Aorta (tissue), 5 donors: ENCODE measurements around the gene BIRC7. TPM values are rescaled to one million over a fixed set of nuclear protein-coding genes. Genes with fewer than 3 reads are reported as not detected.

ENCODE experiments used
- ATAC-seq: fragments of 200-7000 bp; cut with Tn5 transposase; one replicate; pipeline ENCODE4 v1.9.1; 2022; ENCODE audit warnings: moderate library complexity; ENCODE audit not compliant: low FRiP score
- DNase-seq, 2 donors: peaks; one replicate each; pipeline ENCODE4 v3.0.0-alpha.2; 2020
- H3K27ac ChIP-seq, 2 donors: one replicate each; pipeline ENCODE4 v1.5.1; 2013; ENCODE audit warnings: low read length in 2 of 2, mild to moderate bottlenecking in 2 of 2, moderate library complexity in 2 of 2, control low read depth in 1 of 2, inconsistent platforms in 1 of 2, low read depth in 1 of 2
- H3K27me3 ChIP-seq, 2 donors: one replicate each; pipeline ENCODE4 v1.6.1; 2013; ENCODE audit warnings: control low read depth in 1 of 2, low read length in 1 of 2, mild to moderate bottlenecking in 1 of 2, moderate library complexity in 1 of 2; ENCODE audit not compliant: insufficient read depth in 2 of 2, control insufficient read depth in 1 of 2
- H3K36me3 ChIP-seq, 2 donors: one replicate each; pipeline ENCODE4 v1.6.1; 2013; ENCODE audit warnings: control low read depth in 1 of 2, low read length in 1 of 2, mild to moderate bottlenecking in 1 of 2; ENCODE audit not compliant: insufficient read depth in 2 of 2, control insufficient read depth in 1 of 2
- H3K4me1 ChIP-seq, 2 donors: one replicate each; pipeline ENCODE4 v1.6.1; 2013; ENCODE audit warnings: low read length in 2 of 2, control low read depth in 1 of 2, mild to moderate bottlenecking in 1 of 2, moderate library complexity in 1 of 2; ENCODE audit not compliant: insufficient read depth in 2 of 2, control insufficient read depth in 1 of 2
- H3K4me3 ChIP-seq, 2 donors: one replicate each; pipeline ENCODE4 v1.5.1; 2013; ENCODE audit warnings: low read length in 2 of 2, control low read depth in 1 of 2, mild to moderate bottlenecking in 1 of 2
- H3K9me3 ChIP-seq: one replicate; pipeline ENCODE4 v1.6.1; 2013; ENCODE audit warnings: mild to moderate bottlenecking, low read length; ENCODE audit not compliant: control insufficient read depth
- WGBS, 2 donors: extraction: QIAGEN DNeasy Blood & Tissue Kit; methylation state at CpG; one replicate each; pipeline ENCODE4 v1.1.7; 2013; 5-methylcytosine and 5-hydroxymethylcytosine counted together
- intact Hi-C, 2 donors: fragments of 100-400 bp; cut with DNase I; formaldehyde crosslinking; loops; one replicate each; pipeline versions ENCODE4 v1.14.2 to v1.15.0; 2022
- polyA plus RNA-seq, 2 donors: library from polyadenylated mRNA; stranded (reverse); fragments of 200-250 nt; gene quantifications; one replicate each; pipeline ENCODE4 v1.2.3, GENCODE V29; 2013
- total RNA-seq, 2 donors: library from RNA; stranded (reverse); fragmentation: NEBNext Ultra II Directional; extraction: Animal tissue kit (Norgen Biotek cat#: 25700); gene quantifications; one replicate each; pipeline ENCODE4 v1.2.1, GENCODE V29; 2021
- donor health status: healthy with polysubstance abuse.
- donor health status: Bipolar disorder and iron deficiency.
- donor health status: DM: no; HTN: no; CAD: no.
- donor health status: DM: no; HTN: no; CAD: no.
- donor health status: DM: yes; HTN: yes; CAD: no.

BIRC7 gene
- total and polyA plus RNA-seq, 4 donors: not detected

- no peaks in the 10 kb centered on the region for H3K9me3 ChIP-seq
- no peaks in the 10 kb centered on the region for H3K27me3 ChIP-seq
- H3K4me3 ChIP-seq: no peak overlapping the region
- peaks cover 0 to 2% of the 10 kb centered on the region in 2 donors for H3K36me3 ChIP-seq
- intact Hi-C loops: no loop called here
- H3K27ac ChIP-seq: no peak overlapping the region
- DNase-seq (no peak), ATAC-seq (peak; percentile 9)
- WGBS, 2 donors: 85 to 89% methylated on average over 20 of the region's 20 CpGs
- no peaks in the 10 kb centered on the region for H3K4me1 ChIP-seq
These were observed 44.9 kb upstream of the BIRC7 start for GRCh38 chr20:63190828-63191227.

GRCh38 chr20:63191400-63191799, 44.3 kb upstream of the BIRC7 start:
- DNase-seq (no peak), ATAC-seq (no peak)
- Histone ChIP-seq H3K36me3 (peaks cover 0 to 2% of the 10 kb centered on the region in 2 donors), H3K9me3 (no peaks in the 10 kb centered on the region), H3K4me1 (no peaks in the 10 kb centered on the region), H3K27me3 (no peaks in the 10 kb centered on the region), H3K4me3 (no peak overlapping the region), H3K27ac (no peak overlapping the region)
- intact Hi-C loops: no loop called here
- WGBS, 2 donors: 79 to 85% methylated on average over 12 to 14 of the region's 14 CpGs

- Histone ChIP-seq H3K27me3 (no peaks in the 10 kb centered on the region), H3K36me3 (peaks cover 0 to 2% of the 10 kb centered on the region in 2 donors), H3K4me1 (no peaks in the 10 kb centered on the region), H3K4me3 (no peak overlapping the region), H3K27ac (no peak overlapping the region), H3K9me3 (no peaks in the 10 kb centered on the region)
- ATAC-seq (no peak), DNase-seq (no peak)
- intact Hi-C loops: no loop called here
- WGBS, 2 donors: 93% methylated on average over 21 of the region's 21 CpGs
These were observed 43.0 kb upstream of the BIRC7 start for GRCh38 chr20:63192721-63193120.

DNA sequence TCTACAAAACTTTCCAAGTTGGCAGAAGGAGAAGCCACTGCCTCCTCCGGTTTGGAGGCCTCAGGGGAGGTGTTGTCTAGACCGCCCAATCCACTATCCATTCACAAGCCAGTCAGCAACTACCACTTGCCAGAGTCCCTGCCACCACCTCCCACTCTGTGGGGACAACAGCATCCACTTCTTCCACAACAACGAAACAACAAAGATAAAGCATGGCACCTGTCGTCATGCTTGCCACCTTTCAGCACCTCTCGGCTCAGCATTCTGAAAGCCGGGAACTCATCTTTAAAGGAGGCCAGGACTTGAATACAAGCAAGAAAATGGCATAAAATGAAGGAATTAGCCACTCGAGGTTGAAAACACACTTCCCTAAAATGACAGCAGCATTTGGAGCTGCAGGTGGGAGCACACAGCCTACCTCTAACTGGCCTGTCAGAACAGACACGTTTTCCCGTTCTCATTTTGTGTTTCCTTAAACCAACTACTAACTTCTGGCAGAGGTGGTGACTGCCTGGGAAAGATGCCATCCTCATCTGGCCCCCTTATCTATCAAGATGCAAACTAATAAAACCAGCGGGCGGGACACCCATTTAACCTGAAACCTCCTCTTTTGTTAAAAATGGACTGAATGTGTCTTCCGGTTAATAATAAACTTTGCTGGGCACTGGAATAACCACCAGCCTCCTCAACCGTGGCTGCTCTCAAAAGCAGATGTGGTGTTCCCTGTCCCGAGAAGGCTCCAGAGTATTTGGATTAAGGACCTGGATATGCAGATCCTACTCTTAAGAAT, 41.5 kb upstream of the BIRC7 start:
- 81 to 85% methylated on average over 14 of the region's 14 CpGs for WGBS, 2 donors
- Histone ChIP-seq H3K4me1 (no peaks in the 10 kb centered on the region), H3K9me3 (no peaks in the 10 kb centered on the region), H3K27me3 (no peaks in the 10 kb centered on the region), H3K27ac (no peak overlapping the region), H3K36me3 (peaks cover 0 to 2% of the 10 kb centered on the region in 2 donors), H3K4me3 (no peak overlapping the region)
- no peak for ATAC-seq
- DNase-seq: no peak
- intact Hi-C loops: no loop called here

GRCh38 chr20:63194797-63195173, 40.9 kb upstream of the BIRC7 start:
- no peak for DNase-seq

GRCh38 chr20:63196768-63197470, 38.8 kb upstream of the BIRC7 start:
- intact Hi-C loops: no loop called here
- H3K36me3 ChIP-seq: peaks cover 3 to 4% of the 10 kb centered on the region in 2 donors
- H3K4me1 ChIP-seq: no peaks in the 10 kb centered on the region
- no peak overlapping the region for H3K27ac ChIP-seq
- H3K27me3 ChIP-seq: no peaks in the 10 kb centered on the region
- ATAC-seq (no peak), DNase-seq (no peak)
- no peaks in the 10 kb centered on the region for H3K9me3 ChIP-seq
- WGBS, 2 donors: 76 to 79% methylated on average over 9 of the region's 9 CpGs
- no peak overlapping the region for H3K4me3 ChIP-seq

More at GRCh38 chr20:63194797-63195173, 40.9 kb upstream of the BIRC7 start:
- Histone ChIP-seq H3K36me3 (peaks cover 0 to 2% of the 10 kb centered on the region in 2 donors), H3K27ac (no peak overlapping the region), H3K9me3 (no peaks in the 10 kb centered on the region), H3K4me3 (no peak overlapping the region), H3K27me3 (no peaks in the 10 kb centered on the region), H3K4me1 (no peaks in the 10 kb centered on the region)
- intact Hi-C loops: no loop called here
- no peak for ATAC-seq
- WGBS, 2 donors: 96 to 98% methylated on average over 4 of the region's 4 CpGs

DNA sequence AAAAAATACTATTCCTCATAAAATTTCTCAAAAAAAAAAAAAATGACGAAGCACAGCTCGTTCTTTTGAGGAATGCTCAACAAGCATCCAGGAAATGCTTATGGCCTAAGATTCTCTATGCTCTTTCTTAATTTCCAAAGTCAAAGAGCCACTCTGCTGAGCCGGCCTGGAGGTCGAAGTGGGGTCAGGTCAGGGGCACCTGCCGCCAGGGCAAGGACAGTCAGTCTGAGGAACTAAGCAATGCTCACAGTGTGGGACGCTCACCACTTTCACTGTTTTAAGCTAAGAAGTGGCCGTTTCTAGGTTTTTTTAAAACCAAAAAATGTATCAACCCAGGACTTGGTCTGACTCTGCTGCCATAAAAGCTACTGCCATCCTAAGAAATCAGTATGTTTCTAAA, 37.1 kb upstream of the BIRC7 start:
- 61 to 70% methylated on average over 7 of the region's 7 CpGs for WGBS, 2 donors
- ATAC-seq: no peak

GRCh38 chr20:63202021-63202420, 33.7 kb upstream of the BIRC7 start:
- Histone ChIP-seq H3K4me1 (no peaks in the 10 kb centered on the region), H3K4me3 (no peak overlapping the region), H3K27me3 (no peaks in the 10 kb centered on the region), H3K9me3 (no peaks in the 10 kb centered on the region), H3K36me3 (peaks cover 3 to 5% of the 10 kb centered on the region in 2 donors), H3K27ac (no peak overlapping the region)
- intact Hi-C loops: no loop called here
- ATAC-seq (no peak), DNase-seq (no peak)
- 87 to 89% methylated on average over 17 of the region's 17 CpGs for WGBS, 2 donors

More for the DNA sequence above, 37.1 kb upstream of the BIRC7 start:
- H3K27ac ChIP-seq: no peak overlapping the region
- H3K36me3 ChIP-seq: peaks cover 3 to 4% of the 10 kb centered on the region in 2 donors
- H3K9me3 ChIP-seq: no peaks in the 10 kb centered on the region
- H3K4me1 ChIP-seq: no peaks in the 10 kb centered on the region
- intact Hi-C loops: no loop called here
- no peak overlapping the region for H3K4me3 ChIP-seq
- no peaks in the 10 kb centered on the region for H3K27me3 ChIP-seq
- no peak for DNase-seq
